ENCODE data around the gene TTC14.

Gene TTC14

GRCh38 chr3:180656406-180656805 lies 54.4 kb downstream of the TTC14 start:
- no peaks in the 10 kb centered on the region for H3K9me3 Mint-ChIP-seq
- DNase-seq (ENCODE audit: low spot score in 2 of 2) (no peak), ATAC-seq (replicated peaks; ENCODE audit: extremely low read depth, poor library complexity, severe bottlenecking) (no peak)
- peaks cover 31% of the 10 kb centered on the region for H3K27me3 Mint-ChIP-seq
- no peaks in the 10 kb centered on the region for H3K36me3 Mint-ChIP-seq (ENCODE audit: insufficient read depth)
- H3K4me3 Mint-ChIP-seq: no peak overlapping the region
- no peaks in the 10 kb centered on the region for H3K4me1 Mint-ChIP-seq
- no peak overlapping the region for H3K27ac Mint-ChIP-seq (ENCODE audit: low read depth)

- Mint-ChIP-seq H3K27ac (ENCODE audit: low read depth) (no peak overlapping the region), H3K9me3 (no peaks in the 10 kb centered on the region), H3K4me3 (no peak overlapping the region), H3K27me3 (peaks cover 31% of the 10 kb centered on the region), H3K36me3 (ENCODE audit: insufficient read depth) (no peaks in the 10 kb centered on the region), H3K4me1 (no peaks in the 10 kb centered on the region)
- ATAC-seq (replicated peaks; ENCODE audit: extremely low read depth, poor library complexity, severe bottlenecking) (no peak), DNase-seq (ENCODE audit: low spot score in 2 of 2) (no peak)
These were observed 55.1 kb downstream of the TTC14 start for GRCh38 chr3:180657094-180657493.

Measured in central memory CD8-positive, alpha-beta T cell (primary cell).